ENCODE data around the gene TRPM3. TPM values are rescaled to one million over a fixed set of nuclear protein-coding genes. Genes with fewer than 3 reads are reported as not detected.

The TRPM3 gene
- total RNA-seq, 1 donor from 2014 or later = 0.25 TPM

DNA sequence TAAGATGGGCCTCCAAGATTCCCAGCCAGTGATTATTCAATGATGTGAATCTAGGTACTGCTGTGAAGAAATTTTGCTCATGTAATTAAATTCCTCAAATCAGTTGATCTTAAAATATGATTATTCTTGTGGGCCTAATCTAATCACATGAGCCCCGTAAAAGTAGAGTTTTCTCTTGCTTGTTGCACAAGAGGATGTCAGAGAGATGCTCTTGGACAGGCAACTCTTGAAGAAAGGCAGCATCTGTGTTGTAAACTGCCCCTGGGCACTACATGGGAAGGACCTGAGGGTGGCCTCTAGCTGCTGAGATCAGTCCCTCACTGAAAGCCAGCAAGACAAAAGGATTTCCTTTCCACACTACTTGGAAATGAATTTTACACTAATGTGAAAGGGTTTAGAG is 132.9 kb downstream of the TRPM3 start:
- Histone ChIP-seq H3K4me1 (no peaks in the 10 kb centered on the region), H3K27me3 (no peaks in the 10 kb centered on the region), H3K27ac (no peak overlapping the region), H3K9me3 (no peaks in the 10 kb centered on the region), H3K36me3 (no peaks in the 10 kb centered on the region), H3K4me3 (no peak overlapping the region)
- intact Hi-C loops (cut with DNase I) = loop anchor here (10.0 kb wide), 1 partner anchor 1374 kb away; no protein-coding TSS in a partner anchor
- DNase-seq (ENCODE audit: extremely low spot score in 2 of 2) = no peak
- TF ChIP-seq POLR2AphosphoS5 (IDR thresholded peaks at IDR 0.05; ENCODE audit: insufficient read depth in 1 of 2, low read depth in 1 of 2) (no peak), POLR2A (IDR thresholded peaks at IDR 0.05) (no peak)
- TF ChIP-seq, protein P1, sequence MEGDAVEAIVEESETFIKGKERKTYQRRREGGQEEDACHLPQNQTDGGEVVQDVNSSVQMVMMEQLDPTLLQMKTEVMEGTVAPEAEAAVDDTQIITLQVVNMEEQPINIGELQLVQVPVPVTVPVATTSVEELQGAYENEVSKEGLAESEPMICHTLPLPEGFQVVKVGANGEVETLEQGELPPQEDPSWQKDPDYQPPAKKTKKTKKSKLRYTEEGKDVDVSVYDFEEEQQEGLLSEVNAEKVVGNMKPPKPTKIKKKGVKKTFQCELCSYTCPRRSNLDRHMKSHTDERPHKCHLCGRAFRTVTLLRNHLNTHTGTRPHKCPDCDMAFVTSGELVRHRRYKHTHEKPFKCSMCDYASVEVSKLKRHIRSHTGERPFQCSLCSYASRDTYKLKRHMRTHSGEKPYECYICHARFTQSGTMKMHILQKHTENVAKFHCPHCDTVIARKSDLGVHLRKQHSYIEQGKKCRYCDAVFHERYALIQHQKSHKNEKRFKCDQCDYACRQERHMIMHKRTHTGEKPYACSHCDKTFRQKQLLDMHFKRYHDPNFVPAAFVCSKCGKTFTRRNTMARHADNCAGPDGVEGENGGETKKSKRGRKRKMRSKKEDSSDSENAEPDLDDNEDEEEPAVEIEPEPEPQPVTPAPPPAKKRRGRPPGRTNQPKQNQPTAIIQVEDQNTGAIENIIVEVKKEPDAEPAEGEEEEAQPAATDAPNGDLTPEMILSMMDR (IDR thresholded peaks at IDR 0.05) = no peak

DNA sequence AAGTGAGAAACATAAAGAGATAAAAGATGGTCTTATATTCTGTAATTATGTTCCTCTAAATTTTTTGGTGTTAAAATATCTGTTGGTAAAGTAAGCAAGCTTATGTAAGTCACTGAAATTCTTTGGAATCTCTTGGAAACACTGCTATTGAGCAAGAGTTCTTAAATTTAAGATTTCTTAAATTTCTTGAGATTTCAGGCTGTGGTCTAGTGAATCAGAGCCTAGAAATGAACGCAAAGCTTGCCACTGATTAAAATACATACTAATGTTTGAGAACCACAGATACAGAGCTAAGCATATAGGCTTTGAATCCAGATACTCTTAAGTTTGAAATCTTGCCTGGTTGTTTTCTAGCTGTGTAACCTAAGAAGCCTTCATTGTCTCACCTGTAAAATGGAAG is 133.4 kb downstream of the TRPM3 start:
- intact Hi-C loops (cut with DNase I) = loop anchor here (10.0 kb wide), 1 partner anchor 1373 kb away; no protein-coding TSS in a partner anchor
- no peak for TF ChIP-seq POLR2AphosphoS5 (IDR thresholded peaks at IDR 0.05; ENCODE audit: insufficient read depth in 1 of 2, low read depth in 1 of 2)
- TF ChIP-seq, protein P1 (IDR thresholded peaks at IDR 0.05) = no peak
- TF ChIP-seq POLR2A (IDR thresholded peaks at IDR 0.05) = no peak

DNA sequence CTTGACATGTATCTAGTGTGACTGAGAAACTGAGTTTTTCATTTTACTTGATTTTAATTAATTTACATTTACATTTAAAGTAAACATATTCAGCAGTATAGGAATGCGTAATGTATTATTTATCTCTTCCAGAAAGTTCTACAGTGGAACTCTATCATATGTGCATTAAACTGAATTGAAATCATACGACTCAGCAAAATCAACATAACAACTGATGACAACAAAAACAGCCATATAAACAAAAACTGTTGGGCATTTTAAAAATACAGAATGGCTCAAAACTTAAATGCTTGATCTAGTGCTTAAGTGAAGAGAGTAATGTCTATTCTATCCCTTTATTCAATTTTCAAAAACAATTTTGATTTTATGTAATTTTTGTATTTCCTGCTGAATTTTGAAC is 134.4 kb downstream of the TRPM3 start:
- Histone ChIP-seq H3K27ac (no peak overlapping the region), H3K27me3 (no peaks in the 10 kb centered on the region), H3K9me3 (no peaks in the 10 kb centered on the region), H3K4me3 (no peak overlapping the region), H3K4me1 (no peaks in the 10 kb centered on the region), H3K36me3 (no peaks in the 10 kb centered on the region)
- TF ChIP-seq, protein P1 (IDR thresholded peaks at IDR 0.05) = no peak
- TF ChIP-seq POLR2AphosphoS5 (IDR thresholded peaks at IDR 0.05; ENCODE audit: insufficient read depth in 1 of 2, low read depth in 1 of 2) = no peak
- TF ChIP-seq POLR2A (IDR thresholded peaks at IDR 0.05) = no peak
- DNase-seq (ENCODE audit: extremely low spot score in 2 of 2) = no peak
- intact Hi-C loops (cut with DNase I) = loop anchor here (10.0 kb wide), 1 partner anchor 1372 kb away; no protein-coding TSS in a partner anchor

More for the DNA sequence above, 133.4 kb downstream of the TRPM3 start:
- no peaks in the 10 kb centered on the region for H3K27me3 ChIP-seq
- no peak overlapping the region for H3K27ac ChIP-seq
- no peak overlapping the region for H3K4me3 ChIP-seq
- no peaks in the 10 kb centered on the region for H3K4me1 ChIP-seq
- DNase-seq (ENCODE audit: extremely low spot score in 2 of 2) = no peak
- H3K9me3 ChIP-seq = no peaks in the 10 kb centered on the region
- no peaks in the 10 kb centered on the region for H3K36me3 ChIP-seq

- TF ChIP-seq, protein P1 (IDR thresholded peaks at IDR 0.05) = no peak
- TF ChIP-seq POLR2A (IDR thresholded peaks at IDR 0.05) = no peak
- TF ChIP-seq POLR2AphosphoS5 (IDR thresholded peaks at IDR 0.05; ENCODE audit: insufficient read depth in 1 of 2, low read depth in 1 of 2) = no peak
- H3K4me3 ChIP-seq = no peak overlapping the region
- intact Hi-C loops (cut with DNase I) = loop anchor here (10.0 kb wide), 1 partner anchor 1369 kb away; no protein-coding TSS in a partner anchor
- H3K36me3 ChIP-seq = no peaks in the 10 kb centered on the region
- DNase-seq (ENCODE audit: extremely low spot score in 2 of 2) = no peak
- H3K9me3 ChIP-seq = no peaks in the 10 kb centered on the region
- H3K4me1 ChIP-seq = no peaks in the 10 kb centered on the region
- H3K27me3 ChIP-seq = no peaks in the 10 kb centered on the region
- H3K27ac ChIP-seq = no peak overlapping the region
These were observed 137.6 kb downstream of the TRPM3 start for GRCh38 chr9:70983723-70984295.

DNA sequence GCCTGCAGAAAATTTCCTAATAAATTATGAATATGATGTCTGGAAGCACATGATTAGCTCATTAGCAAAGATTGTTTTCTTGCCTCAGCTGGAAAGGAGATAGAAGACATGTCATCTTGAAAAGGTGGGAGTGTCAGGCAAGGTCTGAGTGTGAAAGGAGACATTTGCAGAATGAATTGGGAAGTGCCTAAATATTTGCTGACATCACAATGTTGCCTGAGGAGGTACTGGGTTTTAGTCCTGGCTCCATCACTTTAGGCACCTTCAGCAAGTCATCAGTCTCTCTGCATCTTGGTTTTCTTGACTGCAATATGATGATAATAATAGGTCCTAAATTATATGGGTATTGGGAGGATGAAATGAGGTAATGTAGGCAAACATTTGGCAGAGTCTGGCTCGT is 140.1 kb downstream of the TRPM3 start:
- no peak overlapping the region for H3K4me3 ChIP-seq
- no peaks in the 10 kb centered on the region for H3K27me3 ChIP-seq
- no peak for DNase-seq (ENCODE audit: extremely low spot score in 2 of 2)
- intact Hi-C loops (cut with DNase I) = loop anchor here (10.0 kb wide), 1 partner anchor 1367 kb away; no protein-coding TSS in a partner anchor
- H3K36me3 ChIP-seq = no peaks in the 10 kb centered on the region
- H3K9me3 ChIP-seq = no peaks in the 10 kb centered on the region
- TF ChIP-seq, protein P1 (IDR thresholded peaks at IDR 0.05) = no peak
- no peak for TF ChIP-seq POLR2A (IDR thresholded peaks at IDR 0.05)
- TF ChIP-seq POLR2AphosphoS5 (IDR thresholded peaks at IDR 0.05; ENCODE audit: insufficient read depth in 1 of 2, low read depth in 1 of 2) = no peak
- no peak overlapping the region for H3K27ac ChIP-seq
- no peaks in the 10 kb centered on the region for H3K4me1 ChIP-seq

Data from vagina (tissue), 2 donors.